HG03280 (cell line): ENCODE data around the gene TCEAL2.
A peak's percentile ranks its signal among the peaks of the same experiment; 100 is the strongest.
"Not testable (repeated sequence)": the region's sequence is repeated elsewhere in the genome, so short reads cannot be mapped to it uniquely, and the experiment has no call there.

Experiments
- ATAC-seq: cut with Tn5 transposase; IDR thresholded peaks from one replicate; pipeline ENCODE4 v1.9.1; 2021; ENCODE audit warnings: mild to moderate bottlenecking, moderate library complexity; ENCODE audit not compliant: unreplicated experiment

Gene TCEAL2

GRCh38 chrX:102125436-102125835, at the start of gene TCEAL2:
TSS of gene TCEAL2 (plus strand) at chrX:102125679. CDS start at chrX:102126831, 1,152 bp downstream.
- not testable (repeated sequence) for ATAC-seq

DNA sequence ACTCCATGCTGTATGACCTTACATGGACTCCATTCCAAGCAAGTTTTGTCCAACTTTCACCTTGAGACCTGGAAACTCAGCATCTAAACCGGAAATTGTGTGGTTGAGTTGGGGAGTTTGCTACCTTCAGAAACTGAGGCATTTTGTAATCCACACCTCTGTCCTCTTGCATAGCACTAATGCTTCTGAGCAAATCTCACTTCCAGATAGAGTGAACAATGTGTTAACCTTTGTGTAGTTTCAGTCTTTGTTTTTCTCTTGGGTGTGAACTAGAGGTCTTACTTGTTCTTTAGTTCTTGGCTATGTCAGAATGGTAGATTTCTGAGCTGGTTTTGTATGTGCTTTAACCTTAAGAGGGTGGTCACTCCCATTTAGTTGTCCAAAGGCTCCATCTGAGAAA, 48.1 kb upstream of the TCEAL2 start:
- ATAC-seq: no peak

DNA sequence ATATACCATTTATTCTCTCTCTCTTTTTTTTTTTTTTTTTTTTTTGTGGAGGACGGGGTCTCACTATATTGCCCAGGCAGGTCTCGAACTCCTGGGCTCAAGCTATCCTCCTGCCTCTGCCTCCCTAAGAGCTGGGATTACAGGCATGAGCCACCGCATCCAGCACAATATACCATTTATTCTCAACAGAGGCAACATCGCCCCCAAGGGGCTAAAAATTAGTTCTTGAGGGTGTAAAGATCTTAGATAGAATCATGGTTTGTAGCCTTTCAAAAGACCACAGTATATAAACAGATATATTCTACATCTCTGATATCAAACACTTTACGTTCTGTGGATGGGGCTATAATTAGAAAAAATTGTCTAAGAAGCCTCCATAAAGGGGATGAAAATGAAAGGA, 39.8 kb upstream of the TCEAL2 start:
- ATAC-seq: no peak

DNA sequence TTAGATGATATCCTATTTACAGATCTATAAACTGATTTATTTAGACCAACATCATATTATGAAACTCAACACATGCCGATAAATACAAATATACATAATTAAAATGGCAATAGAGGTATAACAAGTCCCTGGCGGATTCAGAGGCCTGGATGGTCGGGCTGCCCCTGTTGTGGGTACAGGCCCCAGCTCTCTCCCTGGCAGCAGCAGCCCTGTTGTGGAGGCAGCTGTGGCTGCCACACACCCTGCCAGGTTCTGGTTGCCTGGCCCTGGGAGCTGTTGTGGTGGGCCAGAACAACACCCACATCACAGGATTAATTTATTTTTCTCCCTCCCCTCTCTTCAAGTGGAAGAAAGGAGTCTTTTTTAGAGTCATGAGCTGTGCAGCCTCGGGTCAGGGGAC, 12.1 kb upstream of the TCEAL2 start:
- no peak for ATAC-seq

- ATAC-seq: no peak
Measured at GRCh38 chrX:102115748-102116147, 9.7 kb upstream of the TCEAL2 start.

GRCh38 chrX:102125014-102125413, 465 bp upstream of the TCEAL2 start:
- ATAC-seq: not testable (repeated sequence)

DNA sequence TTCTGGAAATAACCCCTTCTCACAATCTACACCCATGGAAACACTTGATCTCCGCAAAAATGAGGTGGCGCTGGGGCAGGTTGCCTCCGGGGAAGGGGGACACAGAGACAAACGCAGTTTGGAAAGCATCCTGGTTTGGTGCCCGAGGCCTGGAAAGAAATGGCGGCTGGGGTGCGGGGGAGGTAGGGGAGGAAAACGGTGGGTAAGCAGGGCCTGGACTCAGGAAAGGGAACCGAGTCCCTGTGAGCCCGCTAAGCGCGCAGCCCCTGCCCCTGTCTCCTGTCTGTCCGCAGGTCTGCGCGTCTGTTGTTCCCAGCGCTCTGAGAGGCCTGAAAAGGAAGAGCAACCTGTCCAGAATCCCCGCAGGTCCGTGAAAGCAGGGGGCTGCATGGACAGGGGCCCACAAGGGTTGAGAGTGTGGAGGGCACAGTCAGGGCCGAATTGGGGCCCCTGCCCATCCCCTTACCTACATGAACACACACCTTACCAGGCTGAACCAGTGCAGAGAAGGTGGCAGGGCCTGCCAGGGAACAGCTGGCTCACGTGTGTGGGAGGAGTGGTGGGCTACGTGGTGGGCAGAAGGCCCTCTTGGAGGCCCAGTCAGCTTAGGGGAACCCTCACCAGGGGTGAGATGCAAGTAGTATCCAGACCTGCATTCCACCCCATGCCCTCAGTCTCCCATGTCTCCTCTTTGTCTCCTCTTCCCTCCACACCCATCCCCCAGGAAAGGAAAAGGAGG, 770 bp downstream of the TCEAL2 start:
- not testable (repeated sequence) for ATAC-seq

- no peak for ATAC-seq
Measured at GRCh38 chrX:102126863-102127262, 1.4 kb downstream of the TCEAL2 start.

- no peak for ATAC-seq
Measured at GRCh38 chrX:102129473-102129872, 4.0 kb downstream of the TCEAL2 start.

- ATAC-seq: no peak
Measured at GRCh38 chrX:102138064-102138463, 12.6 kb downstream of the TCEAL2 start.

DNA sequence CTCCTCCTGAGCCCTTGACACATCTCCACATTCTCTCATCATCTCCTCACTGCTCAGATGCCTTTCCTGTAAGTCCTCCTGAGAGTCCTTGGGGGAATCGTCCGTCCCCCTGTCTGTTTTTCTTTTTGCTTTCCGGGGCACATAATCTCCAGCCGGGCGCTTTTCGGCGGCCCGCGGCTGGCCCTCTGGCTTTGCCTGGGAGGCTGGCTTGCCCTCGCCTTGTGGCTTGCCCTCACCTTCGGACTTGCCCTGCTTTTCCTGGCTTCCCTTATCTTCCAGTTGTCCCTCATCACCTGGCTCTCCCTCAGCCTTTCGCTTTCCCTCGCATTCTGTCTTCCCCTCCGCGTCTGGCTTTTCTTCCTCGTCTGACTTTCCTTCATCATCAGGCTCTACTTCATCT, 15.4 kb downstream of the TCEAL2 start:
- not testable (repeated sequence) for ATAC-seq

GRCh38 chrX:102141631-102142030, 16.2 kb downstream of the TCEAL2 start:
- not testable (repeated sequence) for ATAC-seq

GRCh38 chrX:102142274-102142673, 16.8 kb downstream of the TCEAL2 start, which contains the start of gene TCEAL6:
TSS of gene TCEAL6 (minus strand) at chrX:102142481.
- not testable (repeated sequence) for ATAC-seq

DNA sequence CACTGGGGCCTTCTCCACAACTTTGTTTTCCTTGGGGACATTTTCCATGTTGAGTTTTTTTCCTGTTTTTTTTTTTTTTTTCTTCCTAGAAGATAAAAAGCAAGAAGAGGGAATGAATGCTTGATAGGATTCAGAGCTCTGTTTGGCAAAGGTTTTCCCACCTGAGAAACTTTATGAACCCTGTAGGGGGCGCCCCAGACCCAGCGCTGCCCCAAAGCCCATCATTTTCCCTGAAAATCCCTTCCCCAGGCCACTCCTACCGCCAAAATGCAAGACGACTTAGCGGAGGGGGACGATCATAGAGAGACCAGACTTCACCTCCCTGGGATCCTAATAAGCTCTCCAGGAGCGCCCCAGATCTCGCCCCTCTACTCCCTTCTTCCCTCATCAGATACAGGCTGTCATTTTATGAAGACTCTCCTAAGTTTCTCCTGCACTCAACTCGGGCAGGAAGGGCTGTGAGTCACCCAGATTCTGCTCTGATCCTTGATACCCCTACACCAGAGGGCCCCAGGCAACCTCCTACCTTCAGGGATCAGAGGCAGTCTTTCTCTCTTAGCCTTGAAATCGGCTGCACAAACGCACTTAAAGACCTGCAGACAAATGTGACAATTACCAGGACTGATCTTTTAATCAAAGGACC, 28.9 kb downstream of the TCEAL2 start:
- ATAC-seq: no peak

GRCh38 chrX:102154900-102155805, 29.7 kb downstream of the TCEAL2 start:
- ATAC-seq: peak; percentile 49

- ATAC-seq: peak; percentile 99
Measured at GRCh38 chrX:102155806-102156179, 30.3 kb downstream of the TCEAL2 start, which contains the start of gene BEX5. TSS of gene BEX5 (minus strand) at chrX:102155977. CDS start at chrX:102154265, 1,712 bp downstream.
